Amniotic stem cell (primary cell): Measurements from ENCODE around the gene SYCP2L.

Experiments used
- DNase-seq: peaks from one replicate; lab custom pipeline; 2025; lab: John Stamatoyannopoulos, UW

Gene SYCP2L

GRCh38 chr6:11008821-11009220 lies 122.0 kb downstream of the SYCP2L start:
- DNase-seq, result no peak

- DNase-seq, result no peak
Observed at GRCh38 chr6:11009353-11009752, 122.5 kb downstream of the SYCP2L start.

DNA sequence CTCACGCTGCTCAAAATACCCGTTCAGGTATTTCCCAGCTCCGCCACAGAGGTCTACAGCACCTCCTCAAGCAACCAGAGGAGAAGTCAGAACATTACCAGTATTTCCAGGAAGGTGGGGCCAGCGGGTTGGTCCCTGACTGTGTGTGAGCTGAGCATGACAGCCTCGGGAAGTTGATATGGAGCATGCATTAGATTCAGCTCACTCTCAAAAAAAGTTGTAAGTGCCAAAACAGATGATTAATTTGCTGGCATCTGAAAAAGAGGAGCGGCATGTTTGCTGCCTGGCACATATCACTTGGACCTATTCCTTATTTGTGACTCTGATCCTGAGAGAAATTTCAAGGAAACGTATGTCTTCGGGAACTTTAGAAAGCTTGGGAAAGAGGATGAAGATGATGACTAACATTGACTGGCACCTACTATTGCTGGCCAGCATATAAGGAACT lies 125.0 kb downstream of the SYCP2L start:
- no peak for DNase-seq

GRCh38 chr6:11012295-11012754 lies 125.5 kb downstream of the SYCP2L start:
- no peak for DNase-seq

- no peak for DNase-seq
Observed at GRCh38 chr6:11012976-11013720, 126.3 kb downstream of the SYCP2L start.

- DNase-seq, result no peak
Observed at GRCh38 chr6:11013721-11014070, 126.8 kb downstream of the SYCP2L start.

GRCh38 chr6:11015102-11015501 lies 128.2 kb downstream of the SYCP2L start:
- no peak for DNase-seq

GRCh38 chr6:11016452-11016851 lies 129.6 kb downstream of the SYCP2L start:
- no peak for DNase-seq

DNA sequence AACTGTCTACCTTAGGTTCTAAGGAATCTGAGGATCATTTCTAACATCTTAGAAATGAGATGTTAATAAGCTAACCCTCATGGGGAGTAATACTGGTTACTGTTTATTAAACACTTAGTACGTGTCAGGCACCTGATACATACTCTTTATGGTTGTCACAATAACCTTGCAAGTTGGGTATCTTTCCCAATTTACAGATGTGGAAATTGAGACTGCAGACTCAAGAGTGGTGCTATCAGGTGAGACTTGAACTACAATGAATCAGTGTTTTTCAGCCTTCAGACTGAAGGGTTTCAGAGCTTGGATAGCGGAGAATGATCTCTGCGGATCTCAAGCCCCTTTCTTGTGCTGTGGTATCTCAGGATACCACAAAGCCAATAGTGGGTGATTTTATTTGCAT lies 130.2 kb downstream of the SYCP2L start:
- DNase-seq, result no peak

DNA sequence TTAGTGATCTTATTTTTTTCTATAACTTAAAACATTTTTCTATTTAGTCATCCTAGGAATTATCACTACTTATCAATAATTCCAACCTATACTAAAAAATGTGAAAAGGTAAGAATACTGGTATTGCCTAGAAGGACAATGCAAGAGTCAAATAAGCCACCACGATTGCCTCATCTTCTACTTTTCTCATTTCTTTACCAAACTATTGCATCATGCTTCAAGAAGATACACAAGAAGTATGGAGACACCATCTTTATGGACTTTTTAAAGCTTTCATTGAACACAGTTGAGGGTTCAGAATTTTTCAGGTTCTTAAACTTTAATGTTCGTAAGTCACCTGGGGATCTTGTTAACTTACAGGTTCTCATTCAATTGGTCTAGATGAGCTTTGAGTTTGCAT lies 131.4 kb downstream of the SYCP2L start:
- no peak for DNase-seq

- no peak for DNase-seq
Observed at GRCh38 chr6:11021003-11021402, 134.2 kb downstream of the SYCP2L start.

- DNase-seq, result no peak
Observed at GRCh38 chr6:11021714-11022113, 134.9 kb downstream of the SYCP2L start.

- DNase-seq, result no peak
Observed at GRCh38 chr6:11023032-11023431, 136.2 kb downstream of the SYCP2L start.
